GM21576 (cell line): ENCODE measurements around the gene TBCE.
"Not testable (repeated sequence)": the region's sequence is repeated elsewhere in the genome, so short reads cannot be mapped to it uniquely, and the experiment has no call there.

ENCODE experiments used
- ATAC-seq: cut with Tn5 transposase; IDR thresholded peaks from one replicate; pipeline ENCODE4 v1.9.1; 2021; ENCODE audit warnings: mild to moderate bottlenecking, moderate library complexity; ENCODE audit not compliant: unreplicated experiment

The TBCE gene

DNA sequence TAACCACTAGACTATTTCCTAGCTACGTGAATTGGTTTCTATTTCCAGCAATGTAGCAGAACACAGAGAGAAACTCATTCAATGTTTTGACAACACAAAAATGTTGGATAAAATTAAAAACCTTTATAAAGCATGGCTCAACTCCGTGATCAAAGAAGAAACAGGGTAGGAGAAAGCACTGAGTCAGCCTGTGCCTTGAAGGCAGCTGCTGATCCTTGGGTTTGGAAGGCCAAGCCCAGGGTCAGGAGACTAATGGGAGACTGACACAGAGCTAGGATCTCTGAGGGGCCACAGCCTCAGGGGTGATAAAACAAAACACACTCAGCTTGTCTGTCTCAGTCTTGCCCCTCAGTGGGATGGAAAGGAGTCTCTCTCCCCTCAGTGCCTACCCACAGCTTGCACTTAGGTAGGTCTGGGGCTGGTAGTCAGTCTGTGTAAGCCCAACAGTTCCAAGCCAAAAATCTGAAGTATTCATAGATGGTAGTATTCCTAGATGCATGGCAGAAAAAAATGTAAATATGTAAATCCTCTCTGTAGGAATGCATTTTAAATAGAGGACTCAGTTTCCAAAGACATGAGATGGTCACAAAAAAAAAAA is 83.8 kb downstream of the TBCE start:
- ATAC-seq: no peak

DNA sequence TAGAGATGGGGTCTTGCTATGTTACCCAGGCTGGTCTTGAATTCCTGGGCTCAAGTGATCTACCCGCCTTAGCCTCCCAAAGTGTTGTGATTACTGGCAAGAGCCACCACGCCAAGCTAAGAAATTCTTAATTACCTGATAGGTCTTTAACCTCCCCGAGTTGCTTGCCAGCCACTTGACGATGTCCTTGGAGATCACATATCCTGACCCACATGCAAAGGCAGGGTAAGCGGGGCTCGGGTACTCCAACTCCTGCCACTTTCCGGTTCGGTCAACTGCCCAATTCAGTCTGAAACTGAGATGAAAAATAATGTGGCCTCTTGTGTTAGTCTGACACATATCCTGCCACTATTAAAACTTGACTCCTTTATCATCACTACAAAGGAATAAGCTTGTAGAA is 86.8 kb downstream of the TBCE start:
- ATAC-seq: no peak

DNA sequence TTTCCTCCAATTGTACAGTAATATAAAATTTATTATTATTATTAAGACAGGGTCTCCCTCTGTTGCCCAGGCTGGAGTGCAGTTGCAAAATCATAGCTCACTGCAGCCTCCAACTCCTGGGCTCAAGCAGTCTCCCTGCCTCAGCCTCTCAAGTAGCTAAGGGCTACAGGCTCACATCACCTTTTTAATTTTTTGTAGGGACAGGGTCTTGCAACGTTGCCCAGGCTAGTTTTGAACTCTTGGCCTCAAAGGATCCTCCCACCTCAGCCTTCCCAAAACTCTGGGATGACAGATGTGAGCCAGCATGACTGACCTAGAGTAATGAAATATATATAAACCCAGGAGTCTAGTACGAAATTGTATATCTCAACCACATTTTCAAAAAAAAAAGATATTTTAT is 87.9 kb downstream of the TBCE start:
- ATAC-seq: no peak

DNA sequence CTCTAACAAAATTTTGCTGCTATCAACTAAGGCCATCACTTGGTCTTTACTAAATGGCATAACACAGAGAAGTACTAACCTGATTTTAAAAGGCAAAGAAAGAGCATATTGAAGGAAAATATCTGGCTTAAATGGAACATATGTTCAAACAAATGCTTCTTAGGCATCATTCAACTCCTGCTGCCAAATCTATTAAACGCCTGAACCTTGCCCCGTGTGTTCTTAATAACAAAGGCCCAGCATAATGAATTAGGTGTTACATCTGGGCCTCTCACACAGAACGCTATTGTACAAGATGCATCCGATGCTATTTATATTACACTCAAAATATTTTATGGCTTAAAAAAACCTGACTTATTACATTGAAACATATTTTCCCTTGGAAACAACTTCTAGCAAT is 88.6 kb downstream of the TBCE start:
- ATAC-seq: no peak

DNA sequence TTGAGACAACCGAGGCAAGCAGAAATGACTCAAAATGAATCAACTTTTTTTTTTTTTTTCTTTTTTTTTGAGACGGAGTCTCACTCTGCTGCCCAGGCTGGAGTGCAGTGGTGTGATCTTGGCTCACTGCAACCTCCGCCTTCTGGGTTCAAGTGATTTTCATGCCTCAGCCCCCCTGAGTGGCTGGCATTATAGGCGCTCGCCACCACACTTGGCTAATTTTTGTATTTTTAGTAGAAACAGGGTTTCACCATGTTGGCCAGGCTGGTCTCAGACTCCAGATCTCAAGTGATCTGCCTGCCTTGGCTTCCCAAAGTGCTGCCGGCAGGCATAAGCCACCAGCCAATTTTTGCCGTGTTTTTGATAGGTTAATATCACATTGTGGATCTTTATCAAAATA is 90.6 kb downstream of the TBCE start:
- ATAC-seq: not testable (repeated sequence)

DNA sequence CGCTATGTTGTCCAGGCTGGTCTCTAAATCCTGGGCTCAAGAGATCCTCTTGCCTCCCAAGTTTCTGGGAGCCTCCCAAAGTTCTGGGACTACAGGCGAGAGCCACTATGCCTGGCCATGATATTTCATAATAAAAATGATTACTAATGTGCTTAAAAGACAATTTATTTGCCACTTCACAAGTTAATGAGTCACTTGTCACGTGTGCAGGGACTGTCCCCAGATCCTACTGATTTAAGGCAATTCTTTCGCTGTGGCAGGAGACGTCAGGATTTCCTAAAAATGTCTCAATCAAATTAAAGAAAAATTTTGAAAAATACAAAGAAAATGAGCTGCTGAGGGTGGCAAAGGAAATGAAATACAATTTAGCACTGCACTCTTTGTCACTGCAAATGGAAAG is 93.5 kb downstream of the TBCE start:
- ATAC-seq: no peak

DNA sequence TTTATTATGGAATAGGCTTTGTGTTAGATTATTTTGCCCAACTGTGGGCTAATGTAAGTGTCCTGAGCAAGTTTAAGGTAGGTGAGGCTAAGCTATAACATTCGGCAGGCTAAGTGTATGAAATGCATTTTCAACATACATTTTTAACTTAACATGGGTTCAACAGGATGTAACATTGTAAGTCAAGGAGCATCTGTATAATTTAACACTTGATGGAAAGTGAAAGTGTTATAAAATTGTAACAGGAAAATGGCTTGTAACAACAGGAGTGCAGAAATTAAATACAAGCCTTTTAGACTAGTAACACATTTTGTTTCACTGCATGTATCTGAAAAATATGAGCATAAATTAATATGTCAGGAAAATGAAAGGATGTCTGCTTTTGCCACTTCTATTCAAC is 94.7 kb downstream of the TBCE start:
- ATAC-seq: no peak

DNA sequence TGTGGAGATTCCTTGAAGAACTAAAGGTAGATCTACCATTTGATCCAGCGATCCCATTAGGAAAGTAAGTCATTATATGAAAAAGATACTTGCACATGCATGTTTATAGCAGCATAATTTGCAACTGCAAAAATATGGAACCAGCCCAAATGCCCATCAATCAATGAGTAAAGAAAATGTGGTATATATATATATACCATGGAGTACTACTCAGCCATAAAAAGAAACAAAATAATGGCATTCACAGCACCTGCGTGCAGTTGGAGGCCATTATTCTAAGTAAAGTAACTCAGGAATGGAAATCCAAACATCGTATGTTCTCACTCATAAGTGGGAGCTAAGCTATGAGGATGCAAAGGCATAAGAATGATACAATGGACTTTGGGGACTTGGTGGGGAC is 95.6 kb downstream of the TBCE start:
- ATAC-seq: not testable (repeated sequence)

DNA sequence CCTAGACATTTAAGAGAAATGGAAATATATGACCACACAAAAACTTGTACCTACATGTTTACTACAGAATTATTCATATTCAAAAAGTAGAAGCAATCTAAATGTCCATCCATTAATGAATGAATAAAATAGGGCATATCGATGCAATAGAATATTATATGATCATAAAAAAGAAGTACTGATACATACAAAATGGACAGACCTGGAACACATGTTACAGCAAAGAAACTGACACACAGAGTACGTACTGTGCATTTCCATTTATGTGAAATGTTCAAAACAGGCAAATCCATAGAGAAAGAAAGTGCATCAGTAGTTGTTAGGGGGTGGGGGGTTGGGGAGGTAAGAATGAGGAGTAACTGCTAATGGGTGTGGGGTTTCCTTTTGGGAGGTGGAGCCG is 97.8 kb downstream of the TBCE start:
- no peak for ATAC-seq

DNA sequence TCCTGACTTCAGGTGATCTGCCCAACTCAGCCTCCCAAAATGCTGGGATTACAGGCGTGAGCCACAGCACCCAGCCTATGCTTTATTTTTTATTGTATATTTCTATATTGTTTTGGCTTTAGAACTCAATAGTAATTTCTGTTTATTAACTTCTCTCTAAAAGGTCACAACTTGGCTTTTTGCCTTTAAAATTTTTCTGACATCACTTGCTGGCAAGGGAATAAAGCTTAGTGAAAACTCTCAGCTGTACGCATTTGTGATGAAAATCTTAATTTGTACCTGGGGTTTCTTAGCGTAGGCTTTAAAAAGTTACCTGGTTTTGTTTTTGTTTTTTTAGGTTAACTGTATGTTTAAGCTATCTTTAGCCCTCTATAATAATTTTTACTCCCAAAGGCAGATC is 100.8 kb downstream of the TBCE start:
- ATAC-seq: no peak

DNA sequence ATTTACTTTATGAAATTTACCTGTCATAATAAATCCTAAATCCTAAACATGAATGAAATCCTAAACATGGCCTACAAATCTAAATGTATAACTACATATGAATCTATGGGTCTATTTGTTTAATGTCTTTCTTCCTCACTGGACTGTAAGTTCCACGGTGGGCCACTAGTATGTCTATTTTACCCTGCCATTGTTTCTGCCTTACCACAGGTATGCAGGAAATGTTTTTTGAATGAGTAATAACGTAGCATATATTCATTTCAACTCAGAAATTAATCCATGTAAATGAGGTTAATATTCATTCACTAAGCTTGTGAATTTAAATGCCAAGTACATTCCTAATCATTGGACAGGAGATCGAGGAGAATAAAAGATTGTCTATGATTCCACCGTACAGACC is 101.7 kb downstream of the TBCE start:
- no peak for ATAC-seq

DNA sequence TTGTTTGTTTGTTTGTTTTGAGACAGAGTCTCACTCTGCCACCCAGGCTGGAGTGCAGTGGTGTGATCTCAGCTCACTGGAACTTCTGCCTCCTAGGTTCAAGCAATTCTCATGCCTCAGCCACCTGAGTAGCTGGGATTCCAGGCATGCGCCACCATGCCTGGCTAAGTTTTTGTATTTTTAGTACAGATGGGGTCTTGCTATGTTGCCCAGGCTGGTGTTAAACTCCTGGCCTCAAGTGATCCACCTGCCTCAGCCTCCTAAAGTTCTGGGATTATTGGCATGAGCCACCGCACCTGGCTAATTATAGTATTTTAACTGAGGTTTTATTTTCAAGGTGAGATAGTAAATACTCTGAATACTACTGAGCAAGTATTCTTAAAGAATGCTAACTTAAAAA is 102.7 kb downstream of the TBCE start:
- ATAC-seq: not testable (repeated sequence)

DNA sequence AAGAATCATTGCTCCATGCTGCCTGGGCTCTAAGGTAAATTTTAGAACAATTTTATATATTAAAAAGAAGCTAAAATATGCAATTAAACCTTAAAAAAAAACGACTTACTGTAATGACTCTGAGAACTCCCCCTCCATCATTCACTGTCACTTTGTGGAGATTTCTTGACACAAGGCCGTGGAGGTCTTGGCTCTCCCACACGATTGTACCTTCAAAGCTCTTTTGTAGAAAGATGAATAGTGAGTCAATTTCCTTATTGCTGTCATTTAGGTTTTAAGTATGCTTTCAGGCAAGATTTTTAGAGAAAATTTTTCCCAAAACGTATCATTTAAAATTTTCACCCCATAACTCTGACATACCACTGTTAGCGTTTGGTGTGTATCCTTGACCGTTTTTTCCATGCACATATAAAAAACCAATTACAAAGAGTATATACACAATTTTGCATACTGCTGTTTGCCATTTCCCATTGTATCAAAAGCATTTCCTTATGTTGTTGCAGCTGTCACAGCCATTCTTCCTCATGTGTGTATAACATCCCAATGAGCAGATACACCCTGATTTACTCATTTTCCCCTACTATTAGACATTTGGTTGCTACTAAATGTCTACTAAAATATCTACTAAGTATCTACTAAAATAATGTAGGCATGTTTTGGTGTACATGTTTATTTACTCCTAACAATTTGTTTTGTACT is 103.7 kb downstream of the TBCE start:
- ATAC-seq: no peak

DNA sequence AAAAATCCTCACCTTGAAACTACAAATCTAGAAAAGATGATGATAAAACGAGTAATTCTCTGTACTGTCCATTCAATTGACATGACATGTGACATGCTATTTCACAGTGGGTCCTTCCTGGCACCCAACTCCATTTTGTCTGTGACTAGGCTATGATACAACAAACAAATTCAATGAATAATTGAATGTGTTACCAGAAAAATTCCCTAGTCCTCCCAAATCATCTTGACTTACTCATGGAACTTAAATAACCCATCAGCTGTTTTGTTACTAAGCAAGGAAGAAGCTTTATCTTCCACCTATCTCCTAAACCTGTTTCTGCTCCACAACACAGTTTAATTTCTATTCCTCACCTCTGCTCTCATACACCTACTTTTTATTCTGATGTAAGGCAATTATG is 106.6 kb downstream of the TBCE start:
- no peak for ATAC-seq

DNA sequence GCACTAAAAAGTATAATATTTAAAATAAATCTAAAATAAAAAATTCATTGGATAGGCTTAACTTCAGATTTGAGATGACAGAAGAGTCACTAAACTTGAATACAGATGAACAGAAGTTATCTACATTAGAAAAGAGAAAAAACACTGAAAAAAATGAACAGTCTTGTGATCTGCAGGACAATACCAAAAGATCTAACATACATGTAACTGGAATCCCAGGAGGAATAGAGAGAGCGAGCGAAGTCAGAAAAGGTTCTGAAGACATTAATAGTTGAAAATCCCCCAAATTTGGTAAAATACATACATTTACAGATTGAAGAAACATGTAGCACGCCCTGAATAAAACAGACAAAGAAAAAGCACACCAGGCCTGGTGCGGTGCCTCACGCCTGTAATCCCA is 115.9 kb downstream of the TBCE start:
- no peak for ATAC-seq

DNA sequence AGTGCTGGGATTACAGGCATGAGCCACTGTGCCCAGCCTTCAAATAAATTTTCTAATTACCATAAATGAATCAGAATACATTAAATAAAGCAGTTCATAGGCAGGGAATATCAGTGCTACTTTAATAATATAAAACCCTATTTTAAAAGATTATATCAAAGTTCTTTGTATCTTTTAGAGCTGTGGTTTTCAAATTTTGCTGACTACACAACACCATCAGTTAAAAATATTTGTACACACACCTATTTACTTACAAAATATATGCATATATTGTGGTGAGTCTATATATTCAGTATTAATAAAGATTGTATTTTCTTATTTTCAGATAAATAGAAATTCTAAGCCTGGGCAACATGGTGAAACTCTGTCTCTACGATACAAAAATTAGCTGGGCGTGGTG is 118.3 kb downstream of the TBCE start:
- no peak for ATAC-seq

DNA sequence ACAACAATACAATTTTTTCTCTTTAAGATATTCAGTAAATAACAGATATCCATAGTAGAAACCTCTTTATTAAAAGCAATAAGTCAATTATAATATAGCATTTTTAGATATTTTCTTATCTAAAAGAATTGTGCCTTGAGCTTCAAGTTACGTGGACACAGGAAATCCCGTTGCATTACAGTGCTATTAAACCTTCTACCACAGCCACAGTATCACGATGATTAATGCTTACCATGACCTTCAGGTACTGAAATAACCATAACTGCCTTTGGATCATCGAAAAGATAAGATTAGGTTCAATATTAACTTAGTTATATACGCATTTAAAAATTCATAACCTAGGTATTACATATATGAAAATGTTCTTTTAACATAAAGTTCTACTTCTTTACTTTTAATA is 119.1 kb downstream of the TBCE start:
- ATAC-seq: no peak

DNA sequence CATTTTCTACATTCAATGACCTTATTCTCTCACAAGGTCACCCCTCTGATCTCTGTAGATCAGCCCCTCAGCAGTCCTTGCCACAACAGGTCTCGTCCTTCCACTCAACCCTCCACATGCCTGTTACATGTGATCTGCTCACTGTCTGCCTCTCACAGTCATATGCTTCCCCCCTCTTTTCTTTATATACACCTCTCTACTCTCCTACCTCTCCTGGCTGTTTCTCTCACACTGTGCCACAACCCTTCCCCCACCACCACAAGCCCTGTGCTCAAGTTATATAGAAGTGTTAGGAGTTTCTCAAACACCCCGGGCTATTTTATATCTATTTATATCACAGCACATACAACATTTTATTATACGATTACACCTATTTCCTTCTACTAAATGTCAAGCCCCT is 124.4 kb downstream of the TBCE start:
- ATAC-seq: no peak

DNA sequence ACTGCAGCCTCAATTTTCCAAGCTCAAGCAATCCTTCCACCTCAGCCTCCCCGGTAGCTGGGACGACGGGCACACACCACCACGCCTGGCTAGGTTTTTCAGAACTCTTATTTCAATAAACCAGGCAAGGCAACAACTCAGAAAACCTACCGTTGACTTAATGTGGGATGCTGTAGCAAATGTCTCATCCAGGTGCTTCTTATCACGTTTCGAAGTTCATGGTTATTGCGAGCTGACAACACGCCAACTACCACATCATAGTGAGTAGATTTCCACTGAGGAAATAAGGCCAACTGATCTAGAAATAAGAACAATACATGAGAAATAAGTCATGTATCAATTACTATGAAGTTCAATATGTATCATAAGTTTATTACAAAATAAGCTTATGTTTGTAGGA is 127.3 kb downstream of the TBCE start:
- ATAC-seq: no peak

DNA sequence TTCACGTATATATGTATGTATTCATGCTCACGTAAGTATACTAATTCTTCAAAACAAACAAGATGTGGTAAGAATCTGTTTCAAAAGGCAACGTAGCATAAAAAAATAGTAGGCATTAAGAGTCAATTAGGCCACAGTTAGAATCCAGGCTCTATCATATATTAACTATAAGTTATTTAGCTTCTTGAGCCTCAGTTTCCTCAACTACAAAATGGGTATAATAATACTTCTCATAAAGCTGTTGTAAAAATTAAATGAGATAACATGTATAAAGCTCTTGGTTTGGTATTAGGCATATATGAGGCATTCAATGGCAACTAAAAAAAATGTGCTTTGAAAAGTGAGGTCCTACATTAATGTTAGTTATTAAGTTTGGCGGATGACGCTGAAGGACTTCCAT is 127.8 kb downstream of the TBCE start:
- ATAC-seq: no peak

DNA sequence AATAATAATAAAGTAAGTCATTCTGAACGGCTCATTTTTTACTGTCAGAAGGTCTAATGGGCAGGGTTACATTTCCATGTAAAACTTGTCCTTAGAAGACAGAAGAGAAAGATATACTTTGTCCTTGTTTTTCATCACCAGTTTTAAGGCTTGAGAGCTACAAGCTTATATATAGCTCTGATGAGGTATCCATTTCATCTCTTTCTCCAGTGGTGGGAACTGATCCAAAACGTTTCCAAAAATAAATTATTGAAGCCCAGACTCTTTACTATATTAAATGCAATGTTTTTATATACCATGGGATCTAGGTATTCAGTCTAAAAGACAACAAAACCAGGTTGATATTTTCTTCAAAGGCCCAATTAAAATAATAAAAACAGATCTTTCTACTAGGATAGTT is 128.3 kb downstream of the TBCE start:
- no peak for ATAC-seq

DNA sequence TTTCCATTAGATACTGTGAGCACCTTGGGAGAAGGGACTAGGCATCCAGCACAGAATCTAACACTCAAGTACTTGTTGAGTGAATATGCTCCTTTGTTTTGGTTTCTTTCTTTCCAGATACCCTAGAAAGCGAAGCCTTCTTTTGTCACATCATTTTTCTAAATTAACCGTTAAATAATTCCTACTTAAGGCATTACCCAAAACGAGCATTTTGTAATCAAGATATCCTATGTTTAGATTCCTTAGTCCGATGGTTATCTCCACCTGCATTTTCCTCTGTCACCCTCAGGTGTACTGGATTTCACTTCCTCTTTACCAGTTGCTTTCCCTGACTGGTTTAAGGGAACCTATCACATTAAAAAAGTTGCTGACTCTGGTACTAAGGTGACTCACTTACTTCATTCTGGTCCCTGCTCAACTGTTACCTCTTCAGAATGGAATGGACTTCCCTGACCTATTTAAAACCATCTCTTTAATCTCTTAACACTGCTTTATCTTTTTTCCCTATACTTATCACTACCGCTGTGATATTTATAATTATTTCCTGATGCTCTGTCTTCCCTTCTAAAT is 133.8 kb downstream of the TBCE start:
- no peak for ATAC-seq
